NCI-H748 (cell line): Measurements from ENCODE around the gene SLC9C2.

ENCODE experiments used
- DNase-seq: peaks from one replicate; lab custom pipeline; 2025; ENCODE audit not compliant: unreplicated experiment; lab: John Stamatoyannopoulos, UW

SLC9C2 gene

DNA sequence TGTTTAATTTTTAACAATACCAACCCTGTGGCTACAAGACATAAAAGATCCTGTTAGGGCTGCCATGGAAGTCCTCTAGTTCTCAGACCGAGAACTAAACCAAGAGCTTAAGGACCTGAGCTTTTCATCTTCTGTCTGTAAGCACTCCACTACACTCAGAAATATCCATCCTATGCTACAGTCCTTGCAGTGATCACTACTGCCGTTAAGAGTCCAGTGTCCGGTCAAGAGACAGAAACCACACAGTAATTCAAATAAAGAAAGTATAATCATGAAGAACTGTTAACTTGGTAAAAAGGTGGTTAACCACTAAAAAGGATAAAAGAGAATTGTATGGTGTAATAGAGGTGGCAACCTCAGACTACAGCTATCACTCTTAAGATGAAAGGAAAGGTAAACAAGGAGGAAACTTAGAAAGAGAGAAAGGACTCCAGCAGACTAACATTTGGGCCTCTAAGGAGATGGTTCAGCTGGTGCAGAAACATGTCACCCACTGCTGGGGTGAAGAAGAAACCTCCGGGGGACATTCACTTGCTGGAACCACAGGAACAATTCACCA is 147.8 kb downstream of the SLC9C2 start:
- no peak for DNase-seq

DNA sequence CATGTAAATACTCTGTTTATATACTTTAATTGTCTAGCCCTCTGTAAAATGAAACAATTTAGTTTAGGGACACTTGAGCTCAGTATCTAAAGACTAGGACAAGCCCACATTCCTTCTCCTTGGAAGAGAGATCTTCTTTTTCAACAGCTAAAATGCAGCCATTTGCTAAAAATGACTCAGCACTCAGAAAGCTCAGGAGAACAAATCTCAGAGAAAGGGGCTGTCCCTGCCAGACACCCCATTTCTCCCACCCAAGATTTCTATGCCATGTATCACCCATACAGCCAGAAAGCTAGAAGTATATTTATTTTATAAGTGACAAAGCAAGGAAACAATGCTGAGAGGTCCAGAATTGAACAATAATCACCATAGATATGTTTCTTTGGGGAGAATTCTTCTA is 148.9 kb downstream of the SLC9C2 start:
- DNase-seq: no peak

DNA sequence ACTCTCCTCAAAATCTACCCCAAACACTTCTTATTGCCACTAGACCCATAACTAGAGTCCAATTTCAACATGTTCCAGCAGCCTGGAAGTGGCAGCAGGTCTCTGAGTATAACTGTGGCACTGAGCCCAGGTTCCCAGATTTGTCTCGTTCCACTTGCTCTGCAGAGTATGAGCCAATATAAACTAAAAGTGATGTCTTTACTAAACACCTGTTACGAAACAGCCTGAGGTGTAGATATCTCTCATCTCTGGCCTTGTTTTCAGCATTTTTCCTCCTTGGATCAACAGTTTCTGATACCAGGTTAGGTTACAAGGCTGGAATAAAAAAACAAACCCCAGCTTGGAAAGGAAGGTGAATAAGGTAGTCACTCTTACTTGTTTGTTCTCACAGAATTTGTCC is 150.9 kb downstream of the SLC9C2 start:
- DNase-seq: no peak
